Activated CD4-positive, alpha-beta T cell treated with anti-CD3 and anti-CD28 coated beads, Interleukin-2, amount 50 U/mL, for 24 hours (primary cell): ENCODE data around the gene SURF4.

Source experiments
- DNase-seq, 2 donors: peaks; one replicate each; pipeline ENCODE4 v3.0.0-alpha.2; 2020; ENCODE audit warnings: low read depth in 1 of 2, low spot score in 1 of 2

Gene SURF4

DNA sequence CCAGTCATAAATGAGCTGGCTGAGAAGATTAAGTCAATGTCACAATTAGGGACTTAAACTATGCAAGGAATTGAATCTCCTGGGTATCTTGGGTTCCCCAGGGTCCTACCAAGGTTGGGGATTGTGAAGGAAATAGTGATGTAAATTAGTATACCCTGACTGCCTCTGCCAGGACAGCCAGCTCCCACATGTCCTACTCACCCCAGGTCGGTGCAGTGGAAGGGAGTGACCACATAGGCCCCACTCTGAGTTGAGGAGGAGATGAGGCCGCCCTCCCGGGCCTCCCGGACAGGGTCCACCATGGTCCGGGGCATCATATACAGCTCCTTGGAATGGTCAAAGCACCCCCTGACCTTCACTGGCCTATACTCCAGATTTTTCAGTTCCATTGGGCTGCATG is 22.3 kb downstream of the SURF4 start:
- no peak for DNase-seq

DNA sequence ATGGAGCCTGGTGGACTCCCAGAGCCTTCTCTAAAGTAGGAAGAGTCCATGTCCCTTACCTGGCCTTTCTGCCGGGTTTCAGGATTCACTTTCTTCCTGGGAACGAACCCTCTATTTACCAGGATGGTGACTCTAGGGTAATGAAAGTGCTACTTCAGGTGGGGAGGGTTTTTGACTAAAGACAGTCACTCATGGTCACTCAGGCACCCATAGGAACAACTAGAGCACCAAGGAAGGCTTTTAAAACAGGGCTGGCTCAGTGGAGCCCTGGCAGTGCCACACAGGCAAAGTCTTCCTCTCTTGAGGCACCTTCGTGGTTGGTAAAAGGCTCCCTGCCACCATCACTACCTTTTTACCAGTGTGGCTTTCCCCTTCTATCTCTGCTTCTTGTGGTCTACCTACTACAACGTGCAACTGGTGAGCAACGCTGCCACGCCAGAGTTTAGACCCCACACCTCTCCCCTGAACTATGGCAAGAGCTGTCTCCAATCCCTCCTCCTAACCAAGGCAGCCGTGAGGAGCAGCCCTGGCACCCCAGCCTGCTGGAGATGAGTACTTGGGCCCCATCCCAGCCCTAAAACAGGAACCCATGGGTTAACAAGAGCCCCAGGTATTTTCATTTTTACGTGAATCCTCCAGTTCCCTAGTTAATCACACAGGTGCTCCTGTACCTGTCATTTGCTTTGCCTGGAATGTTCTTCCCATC is 23.1 kb downstream of the SURF4 start:
- DNase-seq, result no peak

- DNase-seq, result no peak
Measured at GRCh38 chr9:133351908-133352634, 23.8 kb downstream of the SURF4 start.

- no peak for DNase-seq
Measured at GRCh38 chr9:133351526-133351907, 24.3 kb downstream of the SURF4 start.

GRCh38 chr9:133349965-133350616 is 25.8 kb downstream of the SURF4 start:
- no peak for DNase-seq

DNA sequence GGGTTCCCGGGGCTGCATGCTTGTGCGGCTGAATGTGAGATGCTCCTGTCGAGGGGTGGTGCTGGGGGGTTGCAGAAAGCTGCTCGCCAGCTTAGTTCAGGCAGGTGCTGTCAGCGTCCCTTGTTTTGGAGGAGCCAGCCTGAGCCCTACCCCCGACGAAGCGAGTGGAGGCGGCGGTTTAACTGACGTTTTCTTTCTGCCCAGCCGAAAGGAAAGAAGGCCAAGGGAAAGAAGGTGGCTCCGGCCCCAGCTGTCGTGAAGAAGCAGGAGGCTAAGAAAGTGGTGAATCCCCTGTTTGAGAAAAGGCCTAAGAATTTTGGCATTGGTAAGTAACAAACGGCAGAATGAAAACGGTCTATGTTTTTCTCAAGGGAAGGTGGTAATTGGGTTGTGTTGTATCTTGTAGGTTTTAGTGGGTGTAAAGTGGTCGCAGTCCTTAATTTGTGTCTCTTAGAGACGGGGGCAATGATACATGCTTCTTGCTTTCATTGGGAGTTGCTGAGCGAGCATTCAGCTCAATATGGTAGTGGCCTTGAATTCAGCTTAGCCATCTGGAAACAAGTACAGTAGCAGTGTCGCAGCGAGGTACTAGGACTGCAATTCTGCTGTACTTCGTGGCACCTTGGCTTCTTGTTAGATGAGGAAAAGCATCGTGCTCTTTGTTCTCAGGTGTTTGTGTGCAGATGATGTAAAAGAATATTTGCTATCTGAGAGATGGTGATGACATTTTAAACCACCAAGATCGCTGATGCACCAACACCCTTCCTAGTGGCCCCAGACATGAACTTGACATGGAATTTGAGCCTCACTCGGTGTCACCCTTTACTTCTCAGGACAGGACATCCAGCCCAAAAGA is 26.9 kb downstream of the SURF4 start:
- no peak for DNase-seq

GRCh38 chr9:133347985-133348717 is 27.7 kb downstream of the SURF4 start, which contains the start of the genes MED22 and RPL7A:
Gene MED22 (minus strand): TSS chr9:133348131. CDS start chr9:133346662, 1,469 bp downstream.
Gene RPL7A (plus strand): TSS chr9:133348218. CDS start chr9:133348244, 26 bp downstream.
- DNase-seq, result peak; percentile 78 to 93

GRCh38 chr9:133347515-133347984 is 28.3 kb downstream of the SURF4 start:
- no peak for DNase-seq

DNA sequence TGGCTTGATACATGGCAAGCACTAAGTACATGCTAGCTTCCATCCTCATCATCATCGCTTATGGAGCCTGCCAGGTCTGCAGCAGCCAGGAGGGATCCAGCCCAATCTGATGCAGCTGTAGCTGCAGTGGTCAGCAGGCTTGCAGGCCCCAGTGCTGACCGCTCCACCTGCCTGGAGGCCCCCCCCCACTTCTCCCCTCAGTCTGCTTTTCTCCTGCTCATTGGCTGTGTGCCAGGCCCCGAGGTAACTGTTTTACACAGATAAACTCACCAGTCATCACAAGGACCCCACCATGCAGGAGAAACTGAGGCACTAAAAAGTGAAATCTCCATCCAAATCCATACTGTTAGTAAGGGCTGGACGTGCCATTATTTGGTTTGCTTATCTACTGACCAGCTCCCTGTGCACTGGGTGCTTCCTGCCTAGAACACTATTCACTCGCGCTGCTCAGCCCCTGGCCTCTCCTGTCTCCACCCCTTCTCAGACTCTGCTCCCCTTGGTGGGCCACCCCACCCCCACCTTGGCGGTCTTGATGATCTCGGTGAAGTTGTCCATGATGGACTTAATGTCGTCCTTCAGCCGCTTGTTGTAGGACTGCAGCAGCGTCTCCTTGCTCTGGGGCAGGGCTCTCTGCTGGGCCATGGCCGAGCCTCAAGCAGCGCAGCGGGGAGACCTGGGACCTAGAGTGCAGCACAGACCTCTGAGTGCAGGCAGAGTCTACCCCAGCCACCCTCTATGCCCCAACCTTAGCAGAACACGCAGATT is 29.7 kb downstream of the SURF4 start:
- DNase-seq, result no peak

DNA sequence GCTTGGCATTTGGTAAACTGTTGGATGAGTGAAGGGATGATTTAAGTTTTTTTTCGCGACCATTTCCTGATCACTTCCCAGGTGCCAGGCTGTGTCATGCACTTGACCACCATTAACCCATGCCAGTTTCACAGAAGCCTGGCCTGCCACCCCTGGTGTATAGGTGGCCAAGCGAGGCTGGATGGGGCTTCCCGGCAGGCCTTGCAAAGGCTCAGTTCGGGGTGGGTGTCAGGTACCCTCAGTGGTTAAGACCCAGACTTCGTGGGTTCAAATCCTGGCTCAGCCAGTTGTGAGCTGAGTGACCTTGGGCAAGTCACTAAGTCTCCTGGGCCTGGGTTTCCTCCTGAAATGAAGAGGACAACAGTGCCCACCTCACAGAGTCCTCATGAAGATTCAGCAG is 30.3 kb downstream of the SURF4 start:
- DNase-seq, result no peak

DNA sequence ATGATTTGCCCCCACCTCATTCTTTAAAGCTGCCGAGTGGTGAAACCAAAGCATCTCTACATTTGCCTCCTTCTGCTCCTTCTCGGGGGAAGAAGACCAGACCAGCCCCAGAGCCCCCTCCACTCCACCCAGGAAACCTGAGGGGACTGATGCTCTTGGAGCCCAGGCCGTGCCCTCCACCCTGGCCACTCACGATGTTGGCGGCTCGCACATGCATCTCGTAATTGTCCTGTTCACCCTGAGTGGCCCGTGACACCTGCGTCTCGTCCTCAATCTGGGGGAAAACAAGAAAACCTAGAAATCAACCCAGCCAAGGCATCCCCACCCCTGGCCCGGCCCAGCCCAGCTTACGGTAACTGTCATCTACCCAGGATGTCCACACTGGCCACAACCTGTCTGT is 30.9 kb downstream of the SURF4 start:
- DNase-seq, result no peak

- no peak for DNase-seq
Measured at GRCh38 chr9:133344071-133344470, 31.8 kb downstream of the SURF4 start.

GRCh38 chr9:133342570-133342969 is 33.3 kb downstream of the SURF4 start:
- no peak for DNase-seq

DNA sequence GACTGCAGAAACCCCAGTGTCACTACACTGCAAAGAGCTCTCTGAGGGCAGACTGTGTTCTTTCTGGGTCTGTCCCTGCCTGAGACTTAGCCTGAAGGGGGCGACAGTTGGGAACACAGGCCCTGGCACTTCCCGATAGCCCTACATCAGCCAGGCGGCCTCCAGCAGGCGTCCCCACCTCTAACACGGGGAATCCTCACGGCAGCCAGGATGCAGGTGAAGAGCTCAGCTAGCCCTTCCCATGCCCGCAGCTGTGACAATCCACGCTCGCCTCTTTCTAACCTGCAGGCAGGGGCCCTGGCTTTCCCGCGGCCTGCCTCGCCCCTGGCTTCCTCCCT is 33.8 kb downstream of the SURF4 start:
- no peak for DNase-seq

DNA sequence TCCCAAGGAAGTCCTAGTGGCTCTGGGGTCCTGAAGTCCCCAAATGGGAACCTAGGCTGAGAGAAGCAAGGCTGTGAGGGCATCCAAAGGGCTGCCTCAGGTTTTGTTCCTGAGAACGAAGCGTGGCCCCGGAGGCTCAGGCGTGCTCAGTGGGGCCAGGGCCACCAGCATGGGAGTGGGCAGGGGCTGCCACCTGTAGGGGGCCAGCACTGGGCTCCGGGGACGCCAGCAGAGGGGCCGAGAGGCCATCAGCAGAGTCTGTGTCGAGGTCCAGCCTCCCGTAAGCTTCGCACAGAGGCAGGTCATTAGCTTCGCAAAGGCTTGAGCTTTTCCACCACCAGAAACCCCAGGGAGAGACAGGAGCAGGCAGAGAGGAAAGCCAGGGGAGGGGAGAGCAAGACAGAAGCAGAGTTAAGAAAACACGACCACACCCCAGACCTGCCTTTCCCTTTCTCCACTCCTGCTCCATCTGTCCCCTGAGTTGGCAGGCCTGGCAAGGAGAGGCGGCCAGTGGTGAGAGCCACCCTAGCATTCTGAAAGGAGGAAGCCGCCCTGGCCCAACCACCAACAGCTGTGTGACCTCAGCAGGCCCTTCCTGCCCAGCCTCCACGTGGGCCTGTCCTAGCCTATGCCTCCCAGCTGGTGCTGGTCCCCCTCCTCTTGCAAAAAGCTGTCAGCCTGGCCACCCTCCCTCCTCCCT is 34.3 kb downstream of the SURF4 start:
- DNase-seq, result no peak

DNA sequence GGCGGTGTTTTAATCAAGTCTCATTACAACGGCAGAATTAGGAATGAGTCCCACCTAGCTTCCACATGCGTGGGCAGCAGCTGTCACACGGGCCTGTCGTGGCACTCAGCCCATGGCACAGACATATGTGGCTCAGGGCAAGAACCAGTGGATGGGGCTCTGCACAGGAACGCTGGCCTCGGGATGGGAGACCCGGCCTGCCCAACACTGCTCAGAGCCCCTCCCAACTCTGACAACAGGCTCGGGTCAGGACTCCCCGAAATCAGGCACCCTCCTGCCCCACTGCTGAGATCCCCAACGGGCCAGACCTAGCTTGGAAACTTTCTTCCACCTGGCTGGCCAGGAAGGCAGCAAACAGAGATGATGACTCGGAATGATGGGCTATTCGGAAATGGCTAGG is 34.9 kb downstream of the SURF4 start:
- no peak for DNase-seq

- DNase-seq, result no peak
Measured at GRCh38 chr9:133340256-133340655, 35.6 kb downstream of the SURF4 start.

- no peak for DNase-seq
Measured at GRCh38 chr9:133339641-133340040, 36.2 kb downstream of the SURF4 start.
